ENCODE data around the gene ADGRD1.

Gene ADGRD1

DNA sequence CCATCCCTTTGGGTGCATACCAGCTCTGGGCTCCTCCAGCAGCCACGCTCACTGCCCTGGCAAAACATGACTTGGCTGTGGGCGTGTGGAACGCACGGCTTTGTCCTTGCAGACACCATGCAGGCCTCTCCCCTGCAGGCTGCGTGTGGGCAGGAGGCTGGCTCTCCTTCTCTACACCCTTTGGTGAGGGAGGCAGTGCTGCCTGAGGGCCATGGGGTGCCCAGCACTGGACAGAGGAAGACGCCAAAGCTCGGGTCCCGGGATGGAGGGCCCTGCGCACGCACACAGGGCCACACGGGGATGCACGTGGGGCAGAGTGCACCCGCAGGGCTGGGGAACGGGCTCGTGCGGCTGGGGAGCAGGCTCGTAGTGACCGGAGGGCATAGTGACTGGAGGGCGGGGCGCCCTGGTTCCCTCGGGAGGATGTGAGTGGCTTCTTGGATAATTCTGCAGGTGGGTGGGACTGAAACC is 89.7 kb downstream of the ADGRD1 start:
- no peak for DNase-seq (ENCODE audit: low spot score)

GRCh38 chr12:131044136-131044535 is 90.4 kb downstream of the ADGRD1 start:
- no peak for DNase-seq (ENCODE audit: low spot score)

GRCh38 chr12:131044760-131045381 is 91.2 kb downstream of the ADGRD1 start:
- DNase-seq (ENCODE audit: low spot score) = no peak

DNA sequence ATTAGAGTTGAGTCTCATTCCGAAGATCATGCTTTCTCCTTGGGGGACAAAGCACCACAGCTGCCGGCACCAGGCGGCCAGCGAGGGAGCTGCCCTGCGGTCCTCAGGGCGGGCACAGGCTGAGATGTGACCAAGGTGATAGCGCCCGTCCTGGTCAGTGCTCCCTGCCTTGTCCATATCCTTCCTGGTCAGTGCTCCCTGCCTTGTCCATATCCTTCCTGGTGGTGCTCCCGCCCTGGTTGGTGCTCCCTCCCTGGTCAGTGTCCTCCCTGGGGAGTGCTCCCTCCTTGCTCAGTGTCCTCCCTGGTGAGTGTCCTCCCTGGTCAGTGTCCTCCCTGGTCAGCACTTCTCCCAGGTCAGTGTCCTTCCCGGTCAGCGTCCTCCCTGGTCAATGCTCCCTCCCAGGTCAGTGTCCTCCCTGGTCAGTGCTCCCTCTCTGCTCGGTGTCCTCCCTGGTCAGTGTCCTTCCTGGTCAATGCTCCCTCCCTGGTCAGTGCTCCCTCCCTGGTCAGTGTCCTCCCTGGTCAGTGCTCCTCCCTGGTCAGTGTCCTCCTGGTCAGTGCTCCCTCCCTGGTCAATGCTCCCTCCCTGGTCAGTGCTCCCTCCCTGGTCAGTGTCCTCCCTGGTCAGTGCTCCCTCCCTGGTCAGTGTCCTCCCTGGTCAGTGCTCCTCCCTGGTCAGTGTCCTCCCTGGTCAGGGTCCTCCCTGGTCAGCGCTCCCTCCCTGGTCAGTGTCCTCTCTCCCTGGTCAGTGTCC is 92.2 kb downstream of the ADGRD1 start:
- no peak for DNase-seq (ENCODE audit: low spot score)

- no peak for DNase-seq (ENCODE audit: low spot score)
Observed at GRCh38 chr12:131046813-131047788, 93.4 kb downstream of the ADGRD1 start.

GRCh38 chr12:131047789-131048610 is 94.3 kb downstream of the ADGRD1 start:
- no peak for DNase-seq (ENCODE audit: low spot score)

GRCh38 chr12:131048611-131048990 is 94.9 kb downstream of the ADGRD1 start:
- no peak for DNase-seq (ENCODE audit: low spot score)

- DNase-seq (ENCODE audit: low spot score) = no peak
Observed at GRCh38 chr12:131049002-131049401, 95.3 kb downstream of the ADGRD1 start.

GRCh38 chr12:131049549-131050339 is 96.0 kb downstream of the ADGRD1 start:
- DNase-seq (ENCODE audit: low spot score) = no peak

- no peak for DNase-seq (ENCODE audit: low spot score)
Observed at GRCh38 chr12:131050463-131051154, 96.9 kb downstream of the ADGRD1 start.

DNA sequence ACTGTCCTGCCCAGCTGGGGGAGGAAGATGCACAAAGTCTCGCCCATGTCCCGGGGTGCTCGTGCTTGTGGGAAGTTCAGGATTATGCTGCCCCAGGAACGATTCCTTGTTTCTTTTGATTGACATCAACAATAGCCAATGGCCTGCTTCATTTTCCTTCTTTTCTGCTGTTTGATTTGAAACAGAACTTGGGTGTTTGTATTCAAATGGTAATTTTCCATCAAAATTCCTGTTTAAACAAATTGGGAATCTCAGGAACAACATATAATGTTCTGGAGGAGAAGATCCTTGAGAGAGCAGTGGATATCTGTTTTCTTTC is 97.4 kb downstream of the ADGRD1 start:
- no peak for DNase-seq (ENCODE audit: low spot score)

DNA sequence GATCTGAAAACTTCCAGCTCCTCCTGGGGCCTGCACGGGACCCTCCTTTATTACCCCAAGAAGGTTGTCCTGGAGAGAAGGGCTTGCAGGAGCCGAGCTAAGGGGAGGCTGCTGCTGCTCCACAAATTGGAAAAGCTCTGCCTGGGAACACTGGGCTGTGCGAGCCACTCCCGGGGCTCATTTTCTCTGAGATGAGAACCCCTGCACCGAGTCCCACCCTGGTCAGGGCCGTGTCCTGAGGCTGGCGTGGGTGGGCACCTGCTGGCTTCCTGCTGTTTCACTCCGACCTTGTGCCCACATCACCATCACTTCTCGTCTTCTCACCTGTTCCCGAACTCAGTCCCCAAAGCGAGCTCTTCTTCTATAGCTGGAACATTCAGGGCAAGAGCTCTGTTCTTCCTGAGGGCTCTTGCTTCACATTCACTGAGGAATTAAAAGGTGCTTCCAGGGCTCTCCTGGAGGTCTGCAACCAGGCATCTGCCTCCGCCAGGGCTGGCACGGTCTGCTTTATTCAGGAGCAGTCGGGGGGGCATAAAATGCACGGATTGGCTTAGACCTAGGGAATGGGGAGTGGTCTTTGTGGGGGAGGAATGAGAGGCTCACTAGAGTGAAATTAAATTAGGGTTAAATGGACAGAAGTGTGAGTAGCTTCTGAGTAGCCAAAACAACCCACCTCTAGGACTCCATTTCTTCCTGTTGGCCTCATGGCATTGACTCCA is 98.5 kb downstream of the ADGRD1 start:
- DNase-seq (ENCODE audit: low spot score) = no peak

DNA sequence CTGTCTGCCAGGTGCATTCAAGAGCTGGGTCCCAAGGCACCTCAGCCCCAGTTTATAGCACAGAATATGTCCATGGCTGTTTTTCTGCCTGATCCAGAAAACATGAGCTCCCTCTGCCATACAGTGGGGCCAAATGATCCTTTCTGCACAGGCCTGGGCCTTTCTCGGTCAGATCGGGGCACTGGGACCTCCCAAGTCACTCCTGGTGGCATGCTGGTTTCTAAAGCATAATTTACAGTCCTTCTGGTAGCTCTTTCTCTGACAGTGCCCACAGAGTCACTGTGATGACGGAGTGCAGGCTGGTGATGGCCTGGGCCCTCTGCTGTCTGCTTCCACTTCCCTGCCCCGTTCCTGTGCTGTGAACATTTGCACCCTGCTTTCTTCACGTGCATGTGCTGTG is 99.2 kb downstream of the ADGRD1 start:
- no peak for DNase-seq (ENCODE audit: low spot score)

DNA sequence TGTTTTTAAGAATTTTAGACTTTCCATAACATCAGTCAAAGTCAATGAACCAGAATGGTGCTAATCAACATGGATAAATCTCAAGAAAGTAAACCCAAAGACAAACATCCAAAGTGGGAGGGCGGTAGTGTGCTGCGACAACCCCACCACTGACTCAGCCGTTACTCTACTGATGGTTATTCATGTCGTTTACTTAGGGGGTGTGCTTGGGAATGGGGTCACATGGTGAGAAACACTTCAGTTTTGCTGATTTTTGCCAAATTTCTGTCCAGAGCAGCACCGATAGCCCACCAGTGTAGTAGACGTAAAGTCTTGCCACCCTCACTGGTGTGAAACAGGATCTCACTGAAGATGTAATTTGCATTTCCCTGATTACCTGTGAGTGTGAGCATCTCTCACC is 99.9 kb downstream of the ADGRD1 start:
- no peak for DNase-seq (ENCODE audit: low spot score)

DNA sequence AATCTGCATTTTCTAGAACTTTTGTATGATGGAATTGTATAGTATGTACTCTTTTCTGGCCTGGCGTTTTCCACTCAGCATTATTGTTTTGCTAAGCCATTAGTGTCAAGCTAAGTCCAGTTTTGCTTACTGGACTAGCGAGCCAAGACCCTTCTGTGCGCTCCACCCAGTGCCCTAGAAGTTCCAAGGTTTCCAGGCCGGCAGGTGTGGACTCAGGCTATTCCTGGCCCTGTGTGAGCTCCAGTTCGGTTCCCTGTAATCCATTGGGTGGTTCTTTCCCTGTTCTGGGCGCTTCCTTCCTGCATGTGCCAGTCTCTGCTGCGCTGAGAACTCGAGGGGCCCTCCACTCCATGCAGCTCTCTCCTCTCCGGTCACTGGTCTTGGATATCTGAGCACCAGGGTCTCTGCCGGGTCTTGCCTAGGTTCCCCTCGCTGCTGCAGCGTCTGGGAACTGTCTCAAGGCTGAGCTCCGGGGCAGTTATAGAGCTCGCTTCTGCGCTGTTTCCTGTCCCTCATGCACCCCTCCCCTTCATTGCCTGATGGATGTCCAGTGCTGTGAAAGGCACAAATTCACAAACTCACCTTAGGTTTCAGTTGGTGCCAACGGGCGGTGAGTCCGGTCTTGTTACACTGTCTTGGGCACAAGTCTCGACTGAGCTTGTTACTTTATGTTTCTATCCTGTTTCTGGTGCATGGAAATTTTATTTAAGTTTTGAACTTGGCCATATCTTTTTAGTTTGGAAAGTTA is 100.8 kb downstream of the ADGRD1 start:
- DNase-seq (ENCODE audit: low spot score) = no peak

DNA sequence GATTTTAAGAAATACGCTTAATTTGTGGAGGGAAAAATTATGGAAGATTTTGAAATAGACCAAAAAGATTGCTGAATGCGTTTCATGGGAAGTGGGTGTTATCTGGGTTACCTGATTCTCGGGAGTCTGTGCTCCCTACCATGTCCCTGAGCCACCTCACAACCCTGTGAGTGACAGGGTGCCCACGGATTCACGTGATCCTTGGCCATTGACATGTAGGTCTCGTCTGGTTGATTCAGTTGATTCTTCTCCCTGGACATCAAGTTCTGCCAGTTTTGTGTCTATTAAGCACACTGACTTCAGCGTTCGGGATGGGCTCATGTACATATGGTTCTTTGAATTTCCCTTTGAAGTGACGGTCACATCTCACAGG is 101.4 kb downstream of the ADGRD1 start:
- DNase-seq (ENCODE audit: low spot score) = no peak

DNA sequence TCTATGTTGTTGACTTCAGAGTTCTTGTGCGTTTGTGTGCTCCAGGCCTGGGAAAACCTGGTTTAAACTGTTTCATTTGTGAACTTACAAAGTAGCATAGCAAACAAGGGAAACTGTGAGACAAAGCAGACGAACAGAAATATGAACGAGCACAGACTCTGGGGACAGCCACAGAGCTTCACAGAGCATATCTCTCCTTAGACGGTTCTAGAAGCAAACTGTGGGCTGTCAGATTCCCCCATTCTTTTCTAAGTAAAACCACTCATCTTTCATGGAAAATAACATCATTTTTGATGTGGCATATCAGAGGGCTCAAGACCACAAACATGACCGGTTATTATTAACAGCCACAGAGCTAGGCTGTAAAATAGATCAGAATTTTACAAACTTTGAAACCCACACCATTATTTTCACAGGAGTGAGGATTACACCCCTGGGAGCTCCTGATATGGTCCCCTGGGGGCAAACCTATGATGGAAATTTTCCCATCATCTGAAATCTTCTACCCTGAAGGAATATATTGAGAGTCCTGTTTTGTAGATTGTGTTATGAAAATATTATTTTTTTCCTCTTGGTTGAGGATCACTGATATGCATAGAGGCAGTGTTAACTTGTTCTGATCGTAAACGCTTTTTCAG is 102.0 kb downstream of the ADGRD1 start:
- no peak for DNase-seq (ENCODE audit: low spot score)

- DNase-seq (ENCODE audit: low spot score) = no peak
Observed at GRCh38 chr12:131056626-131057025, 102.9 kb downstream of the ADGRD1 start.
